K562 (cell line): Measurements from ENCODE around the gene JAM2. TPM values are rescaled to one million over a fixed set of nuclear protein-coding genes. Genes with fewer than 3 reads are reported as not detected.

Experiments
- ATAC-seq: fragments of 200-7000 bp; cut with Tn5 transposase; 3 replicates; pipeline ENCODE4 v1.9.1; 2020; ENCODE audit warnings: moderate library complexity
- BruUV-seq: library from RNA; stranded (reverse); fragments of 400-500 nt; replicated peaks from 2 replicates; lab custom pipeline; 2021; lab: Mats Ljungman, UMichigan
- CTCF ChIA-PET: fragments of 300-600 bp; formaldehyde crosslinking; extraction: SDS; loops from one replicate; lab custom pipeline; 2021; ENCODE audit warnings: low intra/inter-chr PET ratio; lab: Yijun Ruan, JAX
- POLR2A ChIA-PET: fragments of 300-600, 350-650 bp; sonication (Branson Sonifier 250); formaldehyde crosslinking; extraction: SDS; loops from one replicate; lab custom pipeline; 2021; ENCODE audit warnings: antibody characterized with exemption, inconsistent platforms; lab: Yijun Ruan, JAX
- DNase-seq, 4 experiments: peaks; one replicate each; pipeline versions ENCODE4 v3.0.0 to v3.0.0-alpha.2; 2011 to 2018; ENCODE audit warnings: low spot score in 3 of 4, mixed read lengths in 3 of 4; ENCODE audit errors: extremely low read depth in 1 of 4
- FAIRE-seq: peaks from 2 replicates; lab custom pipeline; 2011; peaks lifted over from hg19 to GRCh38; lab: Jason Lieb, UNC
- H2AFZ ChIP-seq: 2 replicates; pipeline ENCODE4 v1.6.0; 2011; ENCODE audit warnings: low read depth, low read length, control low read depth, inconsistent platforms
- H3K27ac ChIP-seq: fragments of 200-600 bp; 3 replicates; pipeline ENCODE4 v1.8.0; 2011; ENCODE audit warnings: low read depth, mild to moderate bottlenecking, control low read depth, inconsistent platforms, low read length, moderate library complexity, mixed read lengths; ENCODE audit errors: extremely low read depth
- H3K27me3 ChIP-seq, 2 experiments: fragments of 300-600 bp in 1 of 2; 2 replicates in 1 of 2; 3 replicates in 1 of 2; pipeline versions ENCODE4 v1.6.0 to v1.8.0; 2011; ENCODE audit warnings: inconsistent platforms in 2 of 2, low read length in 2 of 2, mild to moderate bottlenecking in 1 of 2, mixed read lengths in 1 of 2, moderate library complexity in 1 of 2; ENCODE audit not compliant: control insufficient read depth in 2 of 2, insufficient read depth in 2 of 2
- H3K36me3 ChIP-seq: fragments of 300-600 bp; 3 replicates; pipeline ENCODE4 v1.8.0; 2011; ENCODE audit warnings: mild to moderate bottlenecking, low read length, inconsistent platforms; ENCODE audit not compliant: control insufficient read depth, insufficient read depth
- H3K4me1 ChIP-seq, 2 experiments: fragments of 200-600 bp in 1 of 2; replicated peaks in 1 of 2; 2 replicates in 1 of 2; 3 replicates in 1 of 2; pipeline versions ENCODE4 v1.5.1 to v1.8.0; 2011; ENCODE audit warnings: inconsistent platforms in 2 of 2, low read length in 2 of 2, mild to moderate bottlenecking in 1 of 2, mixed read lengths in 1 of 2, moderate library complexity in 1 of 2; ENCODE audit not compliant: control insufficient read depth in 2 of 2, insufficient read depth in 2 of 2
- H3K4me2 ChIP-seq: 2 replicates; pipeline ENCODE4 v1.6.1; 2011; ENCODE audit warnings: low read length, control low read depth, inconsistent platforms, mixed read lengths; ENCODE audit not compliant: insufficient read depth
- H3K4me3 ChIP-seq: fragments of 200-600 bp; sonication (generic), shearing (Covaris generic); 2 replicates; pipeline ENCODE4 v1.5.1; 2016; ENCODE audit warnings: control low read depth, inconsistent platforms
- H3K79me2 ChIP-seq: fragments of 200-600 bp; 3 replicates; pipeline ENCODE4 v1.8.0; 2011; ENCODE audit warnings: low read length, inconsistent platforms; ENCODE audit not compliant: control insufficient read depth, insufficient read depth
- H3K9ac ChIP-seq, 2 experiments: 2 replicates each; pipeline versions ENCODE4 v1.6.0 to v1.6.1; 2011; ENCODE audit warnings: low read depth in 2 of 2, low read length in 2 of 2, control low read depth in 1 of 2, inconsistent platforms in 1 of 2, mild to moderate bottlenecking in 1 of 2, mixed read lengths in 1 of 2; ENCODE audit not compliant: insufficient read depth in 1 of 2
- H3K9me1 ChIP-seq: one replicate; pipeline ENCODE4 v1.6.0; 2011; ENCODE audit warnings: inconsistent platforms, mild to moderate bottlenecking, low read length, moderate library complexity; ENCODE audit not compliant: control insufficient read depth, insufficient read depth
- H3K9me3 ChIP-seq: replicated peaks from 2 replicates; pipeline ENCODE4 v1.5.1; 2011; ENCODE audit warnings: low read depth, low read length, inconsistent platforms; ENCODE audit not compliant: control insufficient read depth, insufficient read depth
- H4K20me1 ChIP-seq: replicated peaks from 2 replicates; pipeline ENCODE4 v1.6.1; 2011; ENCODE audit warnings: low read length, inconsistent platforms, mixed read lengths; ENCODE audit not compliant: control insufficient read depth, insufficient read depth
- BACH1 ChIP-seq: fragments of 200-800 bp; sonication (Bioruptor generic); IDR thresholded peaks from 2 replicates; pipeline ENCODE4 v1.6.1; 2016; ENCODE audit warnings: missing genetic modification characterization, missing compliant biosample characterization
- CBX5 ChIP-seq: IDR thresholded peaks from 2 replicates; pipeline ENCODE4 v1.6.1; 2014; ENCODE audit warnings: low read depth, borderline replicate concordance
- CSDE1 ChIP-seq, 2 experiments: fragments of 450-650 bp; IDR thresholded peaks; 2 replicates each; pipeline ENCODE4 v1.6.1; 2016; ENCODE audit warnings: mild to moderate bottlenecking in 1 of 2
- CTBP1 ChIP-seq: fragments of 450-650 bp; IDR thresholded peaks from 2 replicates; pipeline ENCODE4 v1.6.1; 2016; ENCODE audit warnings: borderline replicate concordance
- HCFC1 ChIP-seq: IDR thresholded peaks from 2 replicates; pipeline ENCODE4 v1.6.1; 2012; ENCODE audit warnings: low read depth, low read length, improper control_type of control experiment
- HNRNPUL1 ChIP-seq: fragments of 200-400 bp; formaldehyde crosslinking; IDR thresholded peaks from 2 replicates; pipeline ENCODE4 v1.6.1; 2017; ENCODE audit warnings: low read length
- ILF3 ChIP-seq: fragments of 450-650 bp; IDR thresholded peaks from 2 replicates; pipeline ENCODE4 v1.6.1; 2018; ENCODE audit warnings: antibody characterized with exemption, mild to moderate bottlenecking, moderate library complexity, borderline replicate concordance
- SAFB ChIP-seq: fragments of 200-400 bp; formaldehyde crosslinking; IDR thresholded peaks from 2 replicates; pipeline ENCODE4 v1.6.1; 2017; ENCODE audit warnings: low read depth, low read length, borderline replicate concordance
- SIN3B ChIP-seq: fragments of 450-650 bp; IDR thresholded peaks from 2 replicates; pipeline ENCODE4 v1.6.1; 2017; ENCODE audit warnings: low read depth, mild to moderate bottlenecking, moderate library complexity
- SMARCA5 ChIP-seq: fragments of 450-650 bp; IDR thresholded peaks from 2 replicates; pipeline ENCODE4 v1.6.1; 2016
- SNIP1 ChIP-seq: fragments of 450-650 bp; IDR thresholded peaks from 2 replicates; pipeline ENCODE4 v1.7.1; 2017; ENCODE audit warnings: low read depth, mild to moderate bottlenecking
- ZNF764 ChIP-seq: fragments of 250-450 bp; sonication (Bioruptor Pico); IDR thresholded peaks from 2 replicates; pipeline ENCODE4 v1.4.0; 2020; ENCODE audit warnings: low read depth, mild to moderate bottlenecking, moderate library complexity
- ZNF79 ChIP-seq: fragments of 250-450 bp; sonication (Bioruptor Pico); IDR thresholded peaks from 2 replicates; pipeline ENCODE4 v1.4.0; 2020; ENCODE audit warnings: low read depth, mild to moderate bottlenecking, moderate library complexity
- WGBS: fragments of 100-300 bp; shearing (Covaris generic); methylation state at CpG from one replicate; pipeline ENCODE4 v1.1.6; 2016; ENCODE audit warnings: low coverage, mixed read lengths; ENCODE audit not compliant: insufficient coverage; ENCODE audit errors: missing lambda C conversion rate; 5-methylcytosine and 5-hydroxymethylcytosine counted together
- in situ Hi-C: fragments of 300-500 bp; cut with MboI; formaldehyde crosslinking; loops from 4 replicates; pipeline ENCODE4 v1.15.0; 2018; ENCODE audit warnings: inconsistent platforms, mixed read lengths
- intact Hi-C: fragments of 100-400 bp; cut with micrococcal nuclease; formaldehyde crosslinking; loops from 2 replicates; pipeline ENCODE4 v1.14.2; 2022
- polyA plus RNA-seq, 8 experiments: library from polyadenylated mRNA; depleted of rRNA in 4 of 8; stranded (reverse) in 5 of 8; unstranded in 3 of 8; fragments of >200 nt; fragmentation: Nextera tagmentation in 2 of 8; fragmentation: Illumina TruSeq in 1 of 8; extraction: Ambion mirVana in 2 of 8; extraction: Trizol in 1 of 8; gene quantifications; 2 replicates each; pipeline versions ENCODE4 v1.2.1 to v1.2.3, GENCODE V29; 2011 to 2014; ENCODE audit warnings: inconsistent platforms in 1 of 8, missing spikeins in 1 of 8
- total RNA-seq, 7 experiments: library from RNA; depleted of rRNA in 6 of 7; stranded (reverse); fragments of >200 nt in 6 of 7; fragmentation: Illumina TruSeq in 2 of 7; extraction: Trizol in 2 of 7; gene quantifications; 2 replicates each; pipeline versions ENCODE4 v1.2.1 to v1.2.3, GENCODE V29; 2011 to 2021; ENCODE audit warnings: low replicate concordance in 1 of 7

Gene JAM2
- total and polyA plus RNA-seq, 9 of the 15 experiments (the other 6 are each of a cell fraction or from before 2014, with no cell fraction given), result 0.03 to 0.08 (median 0.07) TPM; not detected in 6

GRCh38 chr21:25619198-25619597 lies 19.9 kb upstream of the JAM2 start:
- H4K20me1 ChIP-seq, result no peaks in the 10 kb centered on the region
- TF ChIP-seq CBX5, result no peak
- no peak for TF ChIP-seq HCFC1
- no peak for TF ChIP-seq SIN3B
- TF ChIP-seq SMARCA5, result no peak
- no peak for TF ChIP-seq SNIP1
- no peak for TF ChIP-seq HNRNPUL1
- TF ChIP-seq CTBP1, result no peak
- no peak for TF ChIP-seq ILF3
- no peak for TF ChIP-seq SAFB
- TF ChIP-seq CSDE1 (IDR thresholded peaks at IDR 0.05), result no peak
- TF ChIP-seq BACH1 (tag), result no peak
- TF ChIP-seq ZNF764 (CRISPR knock-in tag), result no peak
- no peak for TF ChIP-seq ZNF79
- TF ChIP-seq, all 486 proteins: peak for 0
- in situ Hi-C loops, result no loop called here
- Histone ChIP-seq H3K4me2 (no peak overlapping the region), H3K36me3 (no peaks in the 10 kb centered on the region), H3K9me1 (no peaks in the 10 kb centered on the region), H3K9me3 (no peaks in the 10 kb centered on the region), H3K4me3 (no peak overlapping the region), H3K79me2 (no peaks in the 10 kb centered on the region), H3K9ac (no peak overlapping the region), H3K27me3 (no peaks in the 10 kb centered on the region), H2AFZ (no peak overlapping the region), H3K27ac (no peak overlapping the region), H3K4me1 (no peaks in the 10 kb centered on the region)
- DNase-seq (no peak), FAIRE-seq (no peak), ATAC-seq (no peak)
- BruUV-seq, result no TSS peak
- ChIA-PET POLR2A (no interaction called here), CTCF (no interaction called here)
- intact Hi-C loops, result no loop called here
- 0% methylated on average over 2 of the region's 2 CpGs for WGBS
